H9 (cell line): Measurements from ENCODE around the gene GLB1L3. TPM values are rescaled to one million over a fixed set of nuclear protein-coding genes. Genes with fewer than 3 reads are reported as not detected.

Experiments used
- DNase-seq: peaks from one replicate; pipeline ENCODE4 v3.0.0-alpha.2; 2017
- H2AFZ ChIP-seq: one replicate; pipeline ENCODE4 v1.6.1; 2013; ENCODE audit warnings: mild to moderate bottlenecking, low read length, control low read depth, moderate library complexity
- H2AK5ac ChIP-seq: 2 replicates; pipeline ENCODE4 v1.6.1; 2013; ENCODE audit warnings: low read length, control low read depth, mixed read lengths; ENCODE audit not compliant: insufficient read length
- H2BK120ac ChIP-seq: one replicate; pipeline ENCODE4 v1.6.1; 2013; ENCODE audit warnings: low read depth, mild to moderate bottlenecking, low read length, control low read depth, inconsistent platforms; ENCODE audit not compliant: poor library complexity, severe bottlenecking
- H2BK12ac ChIP-seq: 2 replicates; pipeline ENCODE4 v1.6.1; 2013; ENCODE audit warnings: low read length, control low read depth, mixed read lengths, low read depth; ENCODE audit not compliant: insufficient read length
- H2BK15ac ChIP-seq: 2 replicates; pipeline ENCODE4 v1.6.1; 2013; ENCODE audit warnings: low read depth, low read length, control low read depth
- H2BK20ac ChIP-seq: one replicate; pipeline ENCODE4 v1.6.1; 2013; ENCODE audit warnings: low read depth, mild to moderate bottlenecking, low read length, control low read depth, inconsistent platforms; ENCODE audit not compliant: poor library complexity, severe bottlenecking
- H2BK5ac ChIP-seq: 2 replicates; pipeline ENCODE4 v1.6.1; 2013; ENCODE audit warnings: low read length, control low read depth, mixed read lengths; ENCODE audit not compliant: insufficient read length
- H3K14ac ChIP-seq: 2 replicates; pipeline ENCODE4 v1.6.1; 2013; ENCODE audit warnings: low read length, control low read depth; ENCODE audit not compliant: insufficient read depth
- H3K18ac ChIP-seq: 2 replicates; pipeline ENCODE4 v1.6.1; 2013; ENCODE audit warnings: low read depth, mild to moderate bottlenecking, mixed read lengths, low read length, control low read depth; ENCODE audit not compliant: insufficient read length
- H3K23ac ChIP-seq: 2 replicates; pipeline ENCODE4 v1.6.1; 2013; ENCODE audit warnings: low read length, control low read depth, mixed read lengths, low read depth; ENCODE audit not compliant: insufficient read length
- H3K23me2 ChIP-seq: 2 replicates; pipeline ENCODE4 v1.6.1; 2013; ENCODE audit warnings: low read depth, mild to moderate bottlenecking, mixed read lengths, low read length, control low read depth; ENCODE audit not compliant: insufficient read length, poor library complexity, severe bottlenecking
- H3K27ac ChIP-seq: 2 replicates; pipeline ENCODE4 v1.5.1; 2013; ENCODE audit warnings: low read length, control low read depth, mixed read lengths, low read depth; ENCODE audit not compliant: insufficient read length
- H3K27me3 ChIP-seq: 2 replicates; pipeline ENCODE4 v1.6.1; 2013; ENCODE audit warnings: low read length, control low read depth, inconsistent platforms; ENCODE audit not compliant: insufficient read depth
- H3K4ac ChIP-seq: 2 replicates; pipeline ENCODE4 v1.6.1; 2013; ENCODE audit warnings: low read depth, mild to moderate bottlenecking, control low read depth, inconsistent platforms, low read length, moderate library complexity
- H3K4me1 ChIP-seq: 2 replicates; pipeline ENCODE4 v1.6.1; 2013; ENCODE audit warnings: low read length, control low read depth, inconsistent platforms; ENCODE audit not compliant: insufficient read depth
- H3K4me2 ChIP-seq: 2 replicates; pipeline ENCODE4 v1.6.1; 2013; ENCODE audit warnings: low read length, control low read depth, mixed read lengths; ENCODE audit not compliant: insufficient read length, insufficient read depth
- H3K56ac ChIP-seq: 2 replicates; pipeline ENCODE4 v1.6.1; 2013; ENCODE audit warnings: low read depth, mild to moderate bottlenecking, mixed read lengths, low read length, control low read depth; ENCODE audit not compliant: insufficient read length
- H3K79me1 ChIP-seq: 2 replicates; pipeline ENCODE4 v1.6.1; 2013; ENCODE audit warnings: low read depth, mild to moderate bottlenecking, moderate library complexity, low read length, control low read depth, inconsistent platforms; ENCODE audit not compliant: insufficient read depth, poor library complexity, severe bottlenecking
- H3K79me2 ChIP-seq: 2 replicates; pipeline ENCODE4 v1.6.1; 2013; ENCODE audit warnings: low read length, control low read depth, inconsistent platforms; ENCODE audit not compliant: insufficient read depth
- H3K9ac ChIP-seq: 2 replicates; pipeline ENCODE4 v1.6.1; 2013; ENCODE audit warnings: low read length, control low read depth, mixed read lengths; ENCODE audit not compliant: insufficient read length; ENCODE audit errors: extremely low read depth
- H3K9me3 ChIP-seq: one replicate; pipeline ENCODE4 v1.6.1; 2013; ENCODE audit warnings: low read depth, low read length, inconsistent platforms; ENCODE audit not compliant: control insufficient read depth
- H3T11ph ChIP-seq: one replicate; pipeline ENCODE4 v1.6.1; 2013; ENCODE audit warnings: mild to moderate bottlenecking, low read length, control low read depth, inconsistent platforms
- H4K20me1 ChIP-seq: one replicate; pipeline ENCODE4 v1.6.1; 2013; ENCODE audit not compliant: control insufficient read depth, insufficient read length, insufficient read depth
- H4K5ac ChIP-seq: 2 replicates; pipeline ENCODE4 v1.6.1; 2013; ENCODE audit warnings: low read depth, mild to moderate bottlenecking, mixed read lengths, low read length, control low read depth; ENCODE audit not compliant: insufficient read length
- H4K8ac ChIP-seq: replicated peaks from 2 replicates; pipeline ENCODE4 v1.6.1; 2013; ENCODE audit warnings: low read length, control low read depth, mixed read lengths, low read depth; ENCODE audit not compliant: insufficient read length
- H4K91ac ChIP-seq: 2 replicates; pipeline ENCODE4 v1.6.1; 2013; ENCODE audit warnings: low read depth, mild to moderate bottlenecking, moderate library complexity, mixed read lengths, low read length, control low read depth; ENCODE audit not compliant: insufficient read length
- H3K27ac Mint-ChIP-seq, 3 experiments: 2 replicates in 2 of 3; 3 replicates in 1 of 3; pipeline ENCODE4 v1.8.0; 2020 to 2021; ENCODE audit warnings: mixed read lengths in 3 of 3, mild to moderate bottlenecking in 1 of 3, moderate library complexity in 1 of 3
- H3K27me3 Mint-ChIP-seq: 2 replicates; pipeline ENCODE4 v1.8.0; 2021; ENCODE audit warnings: low read depth, mild to moderate bottlenecking, moderate library complexity, mixed read lengths
- H3K36me3 Mint-ChIP-seq, 3 experiments: 2 replicates in 2 of 3; 3 replicates in 1 of 3; pipeline ENCODE4 v1.8.0; 2020 to 2021; ENCODE audit warnings: low read depth in 3 of 3, mixed read lengths in 3 of 3; ENCODE audit not compliant: insufficient read depth in 1 of 3
- H3K4me1 Mint-ChIP-seq, 2 experiments: 2 replicates each; pipeline ENCODE4 v1.8.0; 2020; ENCODE audit warnings: mixed read lengths in 2 of 2
- H3K4me3 Mint-ChIP-seq, 2 experiments: 2 replicates in 1 of 2; 3 replicates in 1 of 2; pipeline ENCODE4 v1.8.0; 2020 to 2021; ENCODE audit warnings: mild to moderate bottlenecking in 2 of 2, mixed read lengths in 2 of 2, moderate library complexity in 1 of 2
- H3K9me3 Mint-ChIP-seq, 2 experiments: 2 replicates in 1 of 2; 3 replicates in 1 of 2; pipeline ENCODE4 v1.8.0; 2020; ENCODE audit warnings: mild to moderate bottlenecking in 2 of 2, mixed read lengths in 2 of 2, moderate library complexity in 1 of 2
- CTCF ChIP-seq: fragments of 200-600 bp; sonication (generic); conservative IDR thresholded peaks from 3 replicates; pipeline ENCODE4 v1.8.0; 2021; ENCODE audit warnings: antibody characterized with exemption, mild to moderate bottlenecking
- WGBS: extraction: QIAGEN DNeasy Blood & Tissue Kit; methylation state at CpG from one replicate; pipeline ENCODE4 v1.1.7; 2013; ENCODE audit warnings: missing lambda C conversion rate, low lambda C conversion rate, mixed read lengths; ENCODE audit not compliant: insufficient read length; ENCODE audit errors: extremely low coverage; 5-methylcytosine and 5-hydroxymethylcytosine counted together
- total RNA-seq: library from RNA; stranded (reverse); gene quantifications from 2 replicates; pipeline ENCODE4 v1.2.1, GENCODE V29; 2021

The GLB1L3 gene
- total RNA-seq, 1 experiment from 2014 or later = 11.2 TPM

GRCh38 chr11:134270250-134270714, 5.9 kb upstream of the GLB1L3 start:
- peak; percentile 61 for TF ChIP-seq CTCF
- no peak overlapping the region for H3K4me2 ChIP-seq
- H3K4ac ChIP-seq = no peak overlapping the region
- DNase-seq = peak; percentile 40
- no peak overlapping the region for H2AK5ac ChIP-seq
- peaks cover 1% of the 10 kb centered on the region; the same call in 1 of the 2 replicates for H3K27me3 Mint-ChIP-seq
- no peaks in the 10 kb centered on the region for H3K79me1 ChIP-seq
- H3K36me3 Mint-ChIP-seq = peaks cover 0 to 4% (median 1%) of the 10 kb centered on the region in 3 experiments; a peak in 2 of 7 replicates
- H4K5ac ChIP-seq = no peak overlapping the region
- H4K8ac ChIP-seq = no peak overlapping the region
- H2BK20ac ChIP-seq = no peak overlapping the region
- no peak overlapping the region for H2BK15ac ChIP-seq
- H3K27ac ChIP-seq = no peak overlapping the region
- no peak overlapping the region for H2BK120ac ChIP-seq
- H3K79me2 ChIP-seq = peaks cover 12% of the 10 kb centered on the region; the same call in 1 of the 2 replicates
- H3K4me3 Mint-ChIP-seq = peak overlapping the region; percentile 15 to 27; a peak in 3 of 5 replicates
- no peak overlapping the region for H3T11ph ChIP-seq
- H3K23me2 ChIP-seq = peaks cover 10% of the 10 kb centered on the region
- H3K23ac ChIP-seq = no peak overlapping the region
- H2BK5ac ChIP-seq = no peak overlapping the region
- H2AFZ ChIP-seq = no peak overlapping the region
- H3K27ac Mint-ChIP-seq = no peak overlapping the region
- no peak overlapping the region for H3K9ac ChIP-seq
- no peaks in the 10 kb centered on the region; a peak in 1 of 5 replicates for H3K9me3 Mint-ChIP-seq
- peaks cover 66 to 76% of the 10 kb centered on the region in 2 experiments for H3K4me1 Mint-ChIP-seq
- WGBS = no CpG with 5 or more reads among the region's 5 CpGs
- no peak overlapping the region for H2BK12ac ChIP-seq
- peaks cover 20% of the 10 kb centered on the region for H3K4me1 ChIP-seq
- no peaks in the 10 kb centered on the region for H3K9me3 ChIP-seq
- no peaks in the 10 kb centered on the region for H3K27me3 ChIP-seq
- H4K91ac ChIP-seq = no peak overlapping the region
- H4K20me1 ChIP-seq = no peaks in the 10 kb centered on the region
- no peak overlapping the region for H3K56ac ChIP-seq
- no peak overlapping the region for H3K14ac ChIP-seq
- no peak overlapping the region for H3K18ac ChIP-seq
